GM19468 (cell line): ENCODE data around the gene HOXC11.

Experiments used
- ATAC-seq: cut with Tn5 transposase; IDR thresholded peaks from one replicate; pipeline ENCODE4 v1.9.1; 2021; ENCODE audit warnings: mild to moderate bottlenecking, moderate library complexity, moderate number of reproducible peaks; ENCODE audit not compliant: unreplicated experiment; ENCODE audit errors: extremely low read depth

Gene HOXC11

DNA sequence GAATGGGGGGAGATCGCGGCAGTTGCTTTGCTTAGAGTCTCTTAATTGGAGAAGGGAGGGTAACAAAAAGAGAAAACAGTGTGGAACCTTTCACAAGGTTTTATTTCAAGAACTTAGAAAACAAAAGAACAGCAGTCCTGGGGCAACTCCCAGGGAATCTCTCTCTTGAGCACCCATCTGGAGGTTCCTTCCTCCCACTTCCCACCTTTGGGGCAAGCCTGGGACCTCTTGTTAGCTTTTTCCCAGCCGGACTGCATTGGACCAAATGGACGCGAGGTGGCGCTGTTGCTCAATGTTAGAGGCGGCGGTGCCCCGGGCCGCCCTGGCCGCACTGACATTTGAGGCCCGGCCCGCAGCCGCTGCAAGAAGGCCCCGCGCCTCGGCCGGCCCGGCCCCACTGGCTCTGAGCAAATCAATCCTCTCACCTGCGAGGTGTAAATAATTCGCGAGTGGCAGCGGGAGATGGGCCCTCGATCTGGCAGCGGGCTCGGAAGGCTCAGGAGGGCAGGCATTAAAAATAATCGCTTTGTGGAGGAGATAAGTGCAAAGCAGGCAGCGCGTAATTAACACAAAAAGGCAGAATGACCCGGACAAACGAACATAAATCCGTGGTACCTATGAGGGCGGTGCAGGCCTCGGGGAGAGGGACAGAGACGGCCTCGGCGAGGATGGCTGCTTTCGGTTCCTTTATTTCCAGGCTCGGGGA, 33.1 kb downstream of the HOXC11 start:
- ATAC-seq: no peak

DNA sequence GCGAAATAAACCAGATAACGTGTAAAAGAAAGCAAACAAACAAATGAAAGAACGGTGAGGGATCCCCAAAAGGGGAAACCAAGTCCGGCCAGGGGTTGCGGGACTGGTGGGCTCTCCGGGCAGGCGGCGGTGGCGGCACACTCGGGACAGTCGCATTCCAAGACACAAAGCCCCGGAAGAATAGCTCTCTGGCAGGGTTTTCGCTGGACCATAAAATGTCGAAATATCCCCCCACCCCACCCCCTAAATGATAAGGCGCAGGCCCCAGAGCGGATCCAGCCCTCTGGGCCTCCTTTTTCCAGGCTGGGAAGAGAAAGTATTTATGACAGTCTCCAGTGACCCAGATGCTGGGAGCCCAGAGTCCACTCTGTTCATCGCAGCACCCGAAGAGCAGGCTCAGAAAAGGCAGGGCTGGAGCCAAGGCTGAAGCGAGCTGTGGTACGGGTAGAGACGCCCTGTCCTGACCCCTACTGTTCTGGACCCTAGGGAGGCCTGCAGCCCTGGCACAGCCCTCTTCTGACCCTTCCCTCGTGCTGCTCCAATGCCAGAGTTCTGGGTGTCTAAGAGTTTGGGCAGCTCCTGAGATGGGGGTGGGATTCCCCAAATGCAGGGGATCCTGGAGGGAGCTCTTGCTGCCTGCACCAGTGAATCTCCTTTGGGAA, 33.8 kb downstream of the HOXC11 start:
- ATAC-seq: no peak

DNA sequence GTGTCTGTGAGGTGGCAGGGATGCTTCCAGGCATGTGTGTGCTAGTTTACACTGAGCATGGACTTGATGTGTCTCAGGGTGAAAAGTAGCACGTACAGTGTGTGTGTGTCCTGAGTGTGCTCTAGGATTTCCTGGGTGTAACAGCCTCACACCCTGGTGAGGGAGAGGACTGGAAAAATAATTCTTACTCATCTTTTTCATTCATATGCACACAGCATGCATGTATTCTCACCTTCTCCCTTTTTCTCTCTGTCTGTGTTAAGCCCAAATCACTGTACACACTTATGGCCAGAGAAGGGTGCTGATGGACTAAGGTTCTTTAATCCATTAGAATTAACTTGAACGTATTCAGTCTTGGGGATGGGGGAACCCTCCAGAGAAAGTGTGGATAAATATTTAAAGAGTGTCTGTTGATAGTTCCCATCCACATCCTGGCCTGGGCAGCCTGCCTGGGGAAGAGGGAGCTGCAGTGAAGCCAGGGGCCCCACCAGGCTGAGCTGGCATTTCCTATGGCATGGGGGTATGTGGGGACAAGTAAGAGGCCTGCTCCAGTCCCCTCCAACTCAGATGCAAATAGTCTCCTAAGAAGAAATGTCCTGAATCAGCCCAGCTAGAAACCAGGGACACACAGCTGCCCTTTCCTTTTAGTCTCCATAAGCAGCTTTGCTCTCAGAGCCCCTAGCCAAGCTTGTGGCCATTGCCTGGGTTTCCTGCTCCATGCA, 34.8 kb downstream of the HOXC11 start:
- ATAC-seq: no peak

DNA sequence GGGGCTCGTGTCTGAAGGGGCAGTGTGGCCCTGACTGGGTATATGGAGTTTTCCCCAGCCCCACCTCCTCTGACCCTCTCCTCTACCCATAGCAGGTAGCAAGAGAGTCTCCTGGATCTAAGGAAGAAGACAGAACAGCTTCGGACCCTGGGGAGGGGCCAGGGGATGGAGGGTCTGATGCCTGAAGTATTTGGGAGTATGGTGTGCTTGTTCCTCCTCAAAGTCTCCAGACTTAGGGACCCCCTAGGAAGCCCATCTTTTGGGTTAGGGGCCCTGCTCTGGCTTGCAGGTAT, 35.3 kb downstream of the HOXC11 start:
- ATAC-seq: no peak

DNA sequence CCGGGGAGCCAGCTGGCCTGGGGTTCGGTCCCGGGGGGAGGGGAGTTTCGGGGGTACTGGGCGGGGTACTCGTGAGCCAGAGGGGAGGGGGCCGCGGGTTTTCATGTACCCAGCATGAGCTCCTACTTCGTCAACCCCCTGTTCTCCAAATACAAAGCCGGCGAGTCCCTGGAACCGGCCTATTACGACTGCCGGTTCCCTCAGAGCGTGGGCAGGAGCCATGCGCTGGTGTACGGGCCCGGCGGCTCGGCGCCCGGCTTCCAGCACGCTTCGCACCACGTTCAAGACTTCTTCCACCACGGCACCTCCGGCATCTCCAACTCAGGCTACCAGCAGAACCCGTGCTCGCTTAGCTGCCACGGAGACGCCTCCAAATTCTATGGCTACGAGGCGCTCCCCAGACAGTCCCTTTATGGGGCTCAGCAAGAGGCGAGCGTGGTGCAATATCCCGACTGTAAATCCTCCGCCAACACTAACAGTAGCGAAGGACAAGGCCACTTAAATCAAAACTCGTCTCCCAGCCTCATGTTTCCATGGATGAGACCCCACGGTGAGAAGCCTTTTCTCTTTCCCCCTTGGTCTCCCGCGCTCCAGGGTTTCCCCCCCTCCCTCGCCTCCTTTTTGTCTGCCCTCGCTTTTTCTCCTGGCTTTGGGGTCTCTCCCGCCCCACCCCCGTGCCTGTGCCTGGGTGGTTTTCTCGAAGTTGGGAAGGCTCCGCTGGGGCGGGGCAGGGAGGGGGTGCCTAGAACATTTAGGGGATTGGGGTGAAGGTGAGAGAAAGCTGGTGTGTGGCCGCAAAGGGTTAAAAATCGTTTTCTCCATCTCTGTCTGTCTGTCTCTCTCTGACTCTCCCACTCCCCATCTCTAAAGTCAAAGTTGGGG, 36.5 kb downstream of the HOXC11 start:
- no peak for ATAC-seq

DNA sequence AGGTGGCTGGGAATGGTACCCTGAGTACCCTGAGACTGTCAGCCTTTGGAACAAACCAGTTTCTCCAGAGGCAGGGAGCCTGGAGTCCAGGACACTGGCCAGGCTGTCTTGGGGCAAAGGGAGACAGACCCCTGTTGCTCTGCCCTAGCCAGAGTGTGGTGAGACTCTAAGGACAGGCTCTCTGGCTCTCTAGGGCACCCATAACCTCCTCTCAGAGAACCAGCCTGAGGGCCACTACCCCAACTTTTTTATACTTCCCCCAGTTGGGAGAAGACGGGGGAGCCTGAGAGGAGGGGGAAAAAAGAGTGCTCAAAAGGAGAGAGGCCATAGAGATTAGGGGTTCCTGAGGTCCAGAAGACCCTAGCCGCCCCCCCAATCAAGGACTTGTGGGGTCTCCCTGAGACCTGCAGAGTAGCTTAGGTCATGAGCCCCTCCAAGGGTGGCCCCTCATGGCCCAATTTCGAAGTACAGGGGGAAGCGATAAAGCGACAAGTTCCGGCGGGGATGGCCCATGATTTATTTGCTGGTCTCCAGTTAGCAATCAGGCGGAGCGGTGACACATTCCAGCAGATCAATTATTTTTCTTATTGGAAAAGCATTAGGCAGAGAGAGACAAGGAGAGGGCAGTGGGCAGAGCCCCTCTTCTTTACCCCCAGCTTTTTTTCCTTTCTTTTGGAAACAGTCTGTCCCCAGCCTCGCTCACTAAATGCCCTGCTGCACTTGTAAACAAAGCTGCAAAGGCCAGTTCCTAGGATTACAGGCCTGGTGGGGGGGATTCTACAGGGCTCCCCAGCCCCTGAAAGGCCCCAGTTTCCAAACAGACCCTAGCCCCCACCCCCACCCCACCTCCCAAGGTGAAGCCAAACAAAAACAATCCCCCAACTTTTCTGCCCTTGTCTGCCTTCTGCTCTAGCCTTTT, 37.4 kb downstream of the HOXC11 start:
- ATAC-seq: no peak

DNA sequence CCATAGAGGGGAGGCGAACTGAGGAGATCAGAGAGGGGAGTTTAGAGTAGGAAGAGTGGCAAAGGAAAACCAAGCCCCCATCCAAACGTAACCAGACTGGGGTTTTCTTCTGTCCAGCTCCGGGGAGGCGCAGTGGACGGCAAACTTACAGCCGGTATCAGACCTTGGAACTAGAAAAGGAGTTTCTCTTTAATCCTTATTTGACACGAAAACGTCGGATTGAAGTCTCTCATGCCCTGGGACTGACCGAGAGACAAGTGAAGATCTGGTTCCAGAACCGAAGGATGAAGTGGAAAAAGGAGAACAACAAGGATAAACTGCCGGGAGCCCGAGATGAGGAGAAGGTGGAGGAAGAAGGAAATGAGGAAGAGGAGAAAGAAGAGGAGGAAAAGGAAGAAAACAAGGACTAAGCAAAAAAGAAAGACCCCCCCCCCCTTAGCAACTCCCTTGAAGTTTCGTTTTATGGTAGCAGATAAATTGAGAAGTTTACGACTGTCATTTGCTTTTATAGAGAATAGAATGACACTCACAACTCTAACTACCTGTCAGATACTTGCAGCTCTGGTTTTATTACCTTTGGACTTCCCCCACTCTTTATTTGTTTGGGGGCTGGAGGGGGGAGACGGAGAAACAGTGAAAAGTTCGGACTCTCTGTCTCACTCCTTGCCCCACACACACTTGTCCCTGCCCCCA, 38.2 kb downstream of the HOXC11 start:
- ATAC-seq: no peak

DNA sequence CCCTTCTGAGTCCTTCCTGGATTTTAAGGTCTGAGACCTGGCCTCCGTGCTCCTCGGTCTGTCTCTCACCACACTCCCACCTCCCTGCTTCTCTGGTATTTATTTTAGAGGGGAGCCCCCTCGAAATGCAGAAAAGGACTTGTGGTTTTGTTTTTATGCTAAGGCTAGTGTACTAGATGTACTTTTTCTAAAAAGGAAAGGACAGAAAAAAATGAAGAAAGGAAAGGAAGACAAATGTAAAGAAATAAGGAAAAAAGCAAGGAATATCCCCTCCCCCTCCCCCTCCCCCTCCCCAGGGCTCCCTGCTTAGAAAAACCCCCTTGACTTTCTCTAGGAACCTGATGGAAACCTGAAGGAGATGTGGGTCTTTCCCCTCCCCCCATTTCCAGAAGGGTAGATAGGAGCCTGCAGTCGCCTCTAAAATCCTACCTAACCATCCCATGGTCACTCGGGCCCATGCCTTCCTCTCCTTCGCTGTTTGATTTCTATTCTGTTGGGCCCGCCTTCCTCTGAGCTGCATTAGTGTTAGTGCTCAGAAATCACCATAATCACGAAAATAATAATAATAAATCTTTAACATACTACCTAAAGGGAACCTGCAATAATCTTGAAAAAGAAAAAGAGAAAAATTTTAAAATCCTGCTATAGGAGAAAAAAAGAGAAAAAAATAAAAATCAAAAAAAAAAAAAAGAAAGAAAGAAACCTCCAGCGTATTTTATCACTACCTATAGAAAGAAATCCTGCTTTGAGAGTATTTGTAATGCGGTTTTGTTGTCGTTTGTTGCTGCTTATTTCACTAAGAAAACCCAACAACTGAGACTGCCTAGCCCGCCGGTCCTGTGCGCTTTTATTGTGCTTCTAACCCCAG, 39.0 kb downstream of the HOXC11 start:
- no peak for ATAC-seq

DNA sequence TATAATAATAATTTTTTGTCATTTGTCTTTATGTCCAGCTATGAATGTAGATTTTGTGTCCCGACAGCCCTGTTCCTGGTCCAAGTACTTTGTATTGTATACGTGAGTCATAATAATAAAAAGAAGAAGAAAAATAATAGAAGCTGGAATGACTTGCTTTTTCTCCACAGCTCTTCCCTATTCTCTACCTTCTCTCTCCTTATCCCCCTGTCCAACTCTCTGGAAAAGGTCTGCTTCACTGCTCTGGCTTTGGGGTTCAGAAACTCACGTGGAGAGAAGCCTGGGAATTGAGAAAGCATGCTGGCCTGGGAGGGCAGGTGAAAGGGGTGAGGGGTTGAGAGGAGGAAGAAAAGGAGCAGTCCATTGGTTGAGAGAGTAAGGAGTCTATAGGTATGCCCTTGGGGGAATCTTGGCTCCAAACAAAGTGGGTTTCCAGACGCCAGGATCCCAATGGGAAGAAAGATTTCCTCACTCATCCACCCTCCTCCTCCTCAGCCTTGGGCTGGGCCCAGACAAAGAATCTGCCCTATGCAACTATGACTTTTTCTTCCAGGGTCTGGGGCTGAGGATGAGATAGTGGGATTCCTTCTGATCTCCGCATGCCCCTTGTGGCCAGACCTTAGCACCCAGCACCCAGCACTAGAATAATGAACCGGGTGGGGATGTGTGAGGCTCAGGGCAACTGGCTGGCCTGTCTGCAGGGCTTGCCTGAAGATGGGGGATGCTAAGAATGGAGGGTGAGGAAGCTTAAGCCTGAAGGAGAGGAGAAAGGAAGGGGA, 39.9 kb downstream of the HOXC11 start:
- ATAC-seq: no peak

DNA sequence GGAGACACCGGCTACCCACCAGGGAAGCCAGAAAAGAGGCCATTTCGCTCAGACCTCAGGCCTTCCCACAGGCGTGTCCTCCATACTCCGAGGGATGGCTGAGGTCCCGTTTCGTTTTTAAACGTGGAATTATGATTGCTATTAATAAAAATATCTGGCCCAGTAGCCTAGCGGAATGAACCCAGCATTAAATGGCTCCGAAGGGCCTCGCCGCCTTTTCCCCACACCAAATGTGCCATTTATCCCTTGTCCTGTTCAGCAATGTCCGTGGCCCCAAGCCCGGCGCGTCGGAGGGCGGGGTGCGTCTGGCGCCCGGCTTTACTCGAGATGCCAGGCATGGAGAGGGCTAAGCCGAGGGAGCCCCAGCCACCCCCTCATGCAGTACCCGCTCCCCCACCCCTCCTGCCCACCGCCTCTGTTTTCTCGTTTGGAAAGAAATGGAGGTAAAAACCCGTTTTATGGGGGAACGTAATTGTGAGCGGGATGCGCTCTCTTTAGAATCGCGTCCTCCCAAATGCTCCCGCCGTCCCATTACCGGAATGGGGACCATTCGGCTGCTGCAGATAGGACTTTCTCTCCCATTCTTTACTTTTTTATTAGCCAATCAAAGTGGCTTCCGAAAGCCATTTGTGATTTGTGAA, 41.6 kb downstream of the HOXC11 start:
- ATAC-seq: no peak

DNA sequence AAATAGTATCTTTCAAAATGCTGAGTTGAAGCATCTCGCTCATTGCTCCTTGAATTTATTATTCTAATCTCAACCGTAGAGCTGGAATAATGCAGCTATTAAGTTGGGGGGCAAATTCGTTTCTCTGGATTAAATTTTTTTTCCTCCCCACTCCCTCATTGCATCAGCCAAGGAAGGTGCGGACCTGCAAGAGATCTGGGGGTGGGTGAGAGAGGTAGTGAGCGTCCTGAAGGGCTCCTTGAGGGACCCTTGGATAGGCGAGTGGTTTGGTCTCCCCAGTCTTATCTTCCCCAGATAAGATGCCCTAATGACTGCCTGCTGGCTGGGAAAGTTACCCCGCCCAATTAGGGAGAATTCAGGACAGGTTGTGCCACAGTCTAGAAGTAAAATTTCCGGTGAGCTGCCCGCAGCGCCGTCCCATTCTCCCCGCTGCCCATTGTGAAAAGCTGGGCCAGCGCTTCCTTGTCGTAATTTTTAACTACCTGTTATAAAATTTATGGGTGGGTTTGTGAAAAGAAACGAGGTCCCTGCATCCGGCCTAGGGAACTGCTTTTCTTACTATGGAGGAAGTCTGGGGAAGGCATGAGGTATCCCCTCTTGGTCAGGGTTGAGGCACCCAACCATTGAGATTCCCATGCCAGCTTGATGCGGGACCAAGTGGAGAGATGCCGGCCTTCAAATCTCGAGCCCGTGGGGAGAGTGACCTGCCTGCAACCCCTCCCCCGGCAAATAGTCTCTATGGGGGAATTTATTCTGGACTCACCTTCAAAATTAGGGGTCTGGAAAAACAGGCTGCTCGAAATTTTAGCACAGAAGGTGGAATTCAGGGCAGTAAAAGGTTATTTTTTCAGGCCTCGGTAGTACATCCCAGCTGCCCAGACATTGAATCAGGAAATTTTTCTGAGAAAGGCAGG, 42.3 kb downstream of the HOXC11 start:
- no peak for ATAC-seq

DNA sequence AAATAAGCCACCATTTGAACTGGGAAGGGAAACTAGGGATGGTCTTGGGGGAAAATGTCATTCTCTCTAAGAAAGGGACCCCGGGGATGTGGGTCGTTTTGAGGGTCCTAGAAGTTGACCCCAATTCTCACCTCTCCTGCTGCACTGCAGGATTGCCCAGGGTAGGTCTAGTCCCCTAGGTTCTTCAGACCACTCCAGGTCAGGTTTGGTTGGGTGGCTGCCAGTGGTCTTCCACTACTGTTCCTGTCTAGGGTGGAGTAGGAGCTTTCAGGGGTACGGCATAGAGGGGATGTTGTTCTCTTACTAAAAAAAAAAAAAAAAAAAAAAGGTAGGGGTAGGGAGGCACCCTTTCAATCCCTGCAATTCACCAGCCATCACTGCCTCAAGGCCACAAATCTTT, 43.1 kb downstream of the HOXC11 start:
- ATAC-seq: no peak

DNA sequence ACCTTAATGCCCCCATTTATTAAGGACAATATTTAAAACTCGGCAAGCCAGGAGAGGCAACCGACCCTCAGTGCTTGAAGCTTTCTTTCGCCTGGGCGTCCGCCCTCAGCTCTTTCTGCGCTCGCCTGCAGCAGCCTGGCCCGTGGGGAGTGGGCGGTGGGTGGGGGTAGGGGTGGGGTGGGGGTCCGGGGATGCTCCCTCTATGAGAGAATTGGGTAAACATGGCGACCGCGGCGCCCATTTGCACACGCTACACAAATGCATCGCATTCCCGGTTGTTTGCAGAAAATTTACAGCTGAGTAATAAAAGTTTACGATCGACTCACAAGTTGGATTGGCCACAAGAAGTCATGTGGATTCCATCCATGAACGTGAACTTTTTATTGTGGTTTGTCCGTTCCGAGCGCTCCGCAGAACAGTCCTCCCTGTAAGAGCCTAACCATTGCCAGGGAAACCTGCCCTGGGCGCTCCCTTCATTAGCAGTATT, 43.6 kb downstream of the HOXC11 start:
- ATAC-seq: no peak

DNA sequence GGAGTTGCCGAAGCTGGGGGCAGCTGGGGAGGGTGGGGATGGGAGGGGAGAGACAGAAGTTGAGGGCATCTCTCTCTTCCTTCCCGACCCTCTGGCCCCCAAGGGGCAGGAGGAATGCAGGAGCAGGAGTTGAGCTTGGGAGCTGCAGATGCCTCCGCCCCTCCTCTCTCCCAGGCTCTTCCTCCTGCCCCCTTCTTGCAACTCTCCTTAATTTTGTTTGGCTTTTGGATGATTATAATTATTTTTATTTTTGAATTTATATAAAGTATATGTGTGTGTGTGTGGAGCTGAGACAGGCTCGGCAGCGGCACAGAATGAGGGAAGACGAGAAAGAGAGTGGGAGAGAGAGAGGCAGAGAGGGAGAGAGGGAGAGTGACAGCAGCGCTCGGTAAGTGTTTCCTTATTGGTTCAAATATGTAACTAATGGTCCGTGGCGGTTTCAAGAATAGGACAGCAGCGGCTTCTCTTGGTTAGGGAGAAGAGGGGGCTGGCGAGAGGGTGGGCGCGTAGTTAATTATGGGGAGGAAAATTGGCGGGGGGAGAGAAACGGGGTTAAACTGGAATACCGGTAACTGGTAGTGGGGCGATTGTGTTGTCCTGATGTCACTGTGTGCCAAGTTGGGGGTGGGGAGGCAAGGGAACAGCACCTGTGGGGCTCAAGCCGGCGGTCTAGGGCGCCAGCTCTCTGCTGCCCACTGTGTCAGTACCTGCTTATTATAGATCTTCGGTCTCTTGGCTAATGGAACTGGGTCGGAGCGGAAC, 44.3 kb downstream of the HOXC11 start:
- ATAC-seq: no peak

DNA sequence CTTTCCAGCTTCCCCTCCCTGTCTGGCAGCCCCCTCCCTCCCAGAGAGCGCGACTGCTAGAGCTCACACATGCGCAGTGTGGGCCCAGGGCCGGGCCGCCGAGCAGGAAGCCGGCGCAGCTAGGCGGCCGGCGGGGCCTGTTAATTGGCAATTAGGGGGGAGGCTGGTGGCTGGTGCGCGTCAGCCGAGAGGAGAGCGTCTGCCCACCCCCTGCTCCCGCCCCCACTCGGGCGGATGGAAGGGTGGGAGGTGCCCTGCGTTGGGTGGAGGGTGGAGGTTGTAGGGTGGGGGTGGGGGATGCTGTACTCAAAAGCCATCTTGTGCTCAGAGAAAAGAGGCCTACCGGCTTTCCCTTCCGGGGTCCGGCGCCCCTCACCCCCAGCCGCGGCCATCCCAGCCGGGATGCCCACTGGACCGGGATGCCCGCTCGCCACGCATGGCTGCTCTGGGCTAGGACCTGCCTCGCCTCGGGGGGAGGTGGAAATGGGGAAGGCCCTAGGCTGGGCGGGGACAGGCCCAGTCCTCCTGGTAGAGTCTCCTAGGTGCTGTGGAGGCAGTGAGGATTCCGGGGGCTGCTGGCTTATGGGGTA, 45.0 kb downstream of the HOXC11 start:
- peak; percentile 58 for ATAC-seq
